IPS DF 4.7 (cell line): ENCODE results near the gene SCP2D1.

Source experiments
- DNase-seq: peaks from one replicate; pipeline ENCODE4 v3.0.0-alpha.2; 2013; ENCODE audit warnings: low spot score; ENCODE audit errors: extremely low read depth

SCP2D1 gene

GRCh38 chr20:18811904-18812303 is 1.7 kb upstream of the SCP2D1 start:
- no peak for DNase-seq

DNA sequence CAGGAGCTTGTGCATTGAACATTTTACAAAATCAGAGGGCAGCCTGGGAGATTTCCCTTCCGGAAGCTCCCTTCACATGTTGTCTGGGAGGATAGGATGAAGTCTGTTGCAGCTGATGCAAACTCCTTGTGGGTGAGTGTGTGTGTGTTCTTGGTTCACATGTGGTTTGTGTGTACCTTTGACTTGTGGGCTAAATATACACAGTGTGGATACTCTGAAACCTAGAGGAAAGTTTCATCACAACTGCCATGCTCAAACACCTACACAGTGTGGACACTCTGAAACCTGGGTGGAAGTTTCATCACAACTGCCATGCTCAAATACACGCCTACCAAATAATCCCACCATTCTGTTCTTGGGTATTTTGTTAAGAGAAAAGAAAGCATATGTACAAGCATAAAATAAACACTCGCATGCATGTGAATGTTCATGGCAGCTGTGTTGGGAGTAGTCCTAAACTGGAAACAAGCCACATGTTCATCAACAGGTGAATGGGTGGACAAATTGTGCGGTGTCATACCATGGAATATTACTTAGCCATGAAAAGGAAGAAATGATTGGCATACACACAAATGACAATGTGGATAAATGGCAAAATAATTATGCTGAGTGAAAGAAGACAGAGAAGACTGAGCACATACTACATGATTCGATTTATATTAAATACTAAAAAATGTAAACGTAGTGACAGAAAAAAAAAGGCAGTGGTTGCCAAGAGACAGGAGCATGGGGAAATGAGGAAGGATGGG is 1.8 kb downstream of the SCP2D1 start:
- DNase-seq: no peak

GRCh38 chr20:18822832-18823231 is 9.2 kb downstream of the SCP2D1 start:
- DNase-seq: no peak

GRCh38 chr20:18831830-18832499 is 18.4 kb downstream of the SCP2D1 start:
- DNase-seq: no peak

- no peak for DNase-seq
Observed at GRCh38 chr20:18832546-18833200, 19.1 kb downstream of the SCP2D1 start.

- no peak for DNase-seq
Observed at GRCh38 chr20:18835466-18836256, 22.1 kb downstream of the SCP2D1 start.

DNA sequence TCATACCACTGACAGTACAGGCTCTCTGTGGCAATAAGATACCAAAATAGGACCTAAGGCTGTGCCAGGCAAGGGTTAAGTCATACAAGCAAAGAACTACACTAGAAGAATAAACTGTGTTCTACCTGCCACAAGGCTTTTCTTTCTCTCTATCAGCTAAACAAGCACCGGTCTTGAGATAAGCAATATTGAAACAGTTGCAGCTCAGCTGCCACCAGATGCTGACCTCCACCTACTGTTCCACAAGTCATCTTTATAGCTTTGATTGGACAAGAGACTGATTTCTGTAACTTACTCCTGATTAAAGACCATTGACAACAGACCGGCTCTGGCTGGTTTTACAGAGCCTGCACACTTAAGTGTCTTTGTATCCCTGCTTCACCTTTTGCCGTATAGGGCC is 24.1 kb downstream of the SCP2D1 start:
- no peak for DNase-seq

GRCh38 chr20:18839507-18840247 is 26.1 kb downstream of the SCP2D1 start:
- DNase-seq: no peak

- no peak for DNase-seq
Observed at GRCh38 chr20:18840248-18840645, 26.7 kb downstream of the SCP2D1 start.

DNA sequence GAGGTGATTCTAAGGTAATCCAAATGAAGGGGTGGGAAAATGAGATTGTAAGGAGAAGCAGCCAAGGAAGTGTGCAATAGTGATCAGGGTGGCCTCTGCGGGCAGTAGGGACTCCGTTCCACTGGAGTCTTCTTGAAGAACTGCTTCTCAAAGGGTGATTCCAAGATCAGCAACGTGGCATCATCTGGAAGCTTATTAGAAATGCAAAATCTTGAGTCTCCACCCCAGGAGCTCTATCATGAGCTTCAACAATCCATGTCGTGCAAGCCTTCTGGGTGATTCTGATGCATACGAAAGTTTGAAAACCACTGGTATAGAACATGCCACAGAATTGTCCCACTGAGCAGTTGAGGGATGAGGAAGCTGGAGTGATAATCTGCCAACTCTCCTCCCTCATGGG is 31.4 kb downstream of the SCP2D1 start:
- no peak for DNase-seq

DNA sequence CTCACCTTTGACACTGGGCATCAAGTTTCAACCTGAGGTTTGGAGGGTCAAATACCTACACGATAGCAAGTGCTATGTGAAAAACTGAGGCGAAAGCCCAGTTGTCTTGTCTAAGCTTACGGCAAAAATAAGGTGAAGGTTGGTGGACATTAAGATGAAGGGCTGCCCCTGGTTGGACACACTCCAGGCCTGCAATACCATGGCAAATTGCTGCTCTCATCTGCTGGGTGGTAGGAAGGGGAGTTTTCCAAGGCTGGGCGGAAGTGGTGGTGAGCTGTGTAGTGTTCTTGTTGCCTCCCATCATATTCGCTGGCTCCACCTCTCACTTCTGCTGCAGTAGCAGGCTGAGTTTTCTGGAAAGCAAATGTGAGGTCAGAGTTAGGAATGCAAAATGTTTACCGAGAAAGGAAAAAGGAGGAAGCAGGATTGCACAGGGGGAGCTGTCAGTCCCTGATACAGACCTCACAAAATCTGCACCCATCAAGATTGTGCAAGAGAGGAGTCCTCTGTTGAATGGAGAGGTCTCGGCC is 33.7 kb downstream of the SCP2D1 start:
- DNase-seq: no peak

GRCh38 chr20:18849131-18849530 is 35.5 kb downstream of the SCP2D1 start:
- DNase-seq: no peak

- no peak for DNase-seq
Observed at GRCh38 chr20:18851629-18852028, 38.0 kb downstream of the SCP2D1 start.

DNA sequence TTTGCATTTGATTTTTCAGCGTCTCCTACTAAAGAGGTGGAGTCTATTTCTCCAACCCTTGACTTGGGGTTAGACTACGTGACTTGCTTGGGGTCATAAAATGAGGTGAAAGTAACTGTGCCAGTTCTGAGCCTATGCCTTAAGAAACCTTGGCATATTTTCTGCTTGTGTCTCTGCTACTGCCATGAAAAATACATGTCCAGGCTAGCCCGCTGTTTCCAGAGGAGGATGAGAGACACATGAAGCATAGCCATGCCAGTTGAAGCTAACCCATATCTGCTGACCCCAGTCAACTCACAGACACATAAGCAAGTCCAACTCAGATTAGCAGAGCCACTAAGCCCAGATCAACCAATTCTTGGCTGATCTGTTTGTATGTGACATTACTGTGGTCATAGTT is 38.7 kb downstream of the SCP2D1 start:
- no peak for DNase-seq

GRCh38 chr20:18853216-18853615 is 39.6 kb downstream of the SCP2D1 start:
- no peak for DNase-seq

- no peak for DNase-seq
Observed at GRCh38 chr20:18853946-18854646, 40.5 kb downstream of the SCP2D1 start.

- DNase-seq: no peak
Observed at GRCh38 chr20:18855882-18856281, 42.3 kb downstream of the SCP2D1 start.

GRCh38 chr20:18856873-18857272 is 43.3 kb downstream of the SCP2D1 start:
- peak; percentile 38 for DNase-seq

DNA sequence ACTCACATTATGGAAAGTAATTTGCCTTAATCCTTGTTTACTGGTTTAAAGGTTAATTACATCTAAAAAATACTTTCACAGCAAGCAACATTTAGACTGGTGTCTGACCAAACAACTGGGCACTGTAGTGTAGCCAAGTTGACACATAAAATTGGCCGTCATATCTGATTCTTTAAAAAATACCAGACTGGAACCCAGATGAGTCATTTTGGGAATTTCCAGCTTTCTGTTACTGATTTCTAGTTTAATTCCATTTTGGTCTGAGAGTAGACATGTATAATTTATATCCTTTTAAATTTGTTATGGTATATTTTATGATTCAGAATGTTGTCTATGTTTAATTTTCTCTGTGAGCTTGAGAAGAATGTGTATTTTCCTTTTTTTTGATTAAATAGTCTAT is 44.1 kb downstream of the SCP2D1 start:
- DNase-seq: no peak

GRCh38 chr20:18858816-18859215 is 45.2 kb downstream of the SCP2D1 start:
- no peak for DNase-seq
